ENCODE measurements around the gene TAF13.

TAF13 gene

DNA sequence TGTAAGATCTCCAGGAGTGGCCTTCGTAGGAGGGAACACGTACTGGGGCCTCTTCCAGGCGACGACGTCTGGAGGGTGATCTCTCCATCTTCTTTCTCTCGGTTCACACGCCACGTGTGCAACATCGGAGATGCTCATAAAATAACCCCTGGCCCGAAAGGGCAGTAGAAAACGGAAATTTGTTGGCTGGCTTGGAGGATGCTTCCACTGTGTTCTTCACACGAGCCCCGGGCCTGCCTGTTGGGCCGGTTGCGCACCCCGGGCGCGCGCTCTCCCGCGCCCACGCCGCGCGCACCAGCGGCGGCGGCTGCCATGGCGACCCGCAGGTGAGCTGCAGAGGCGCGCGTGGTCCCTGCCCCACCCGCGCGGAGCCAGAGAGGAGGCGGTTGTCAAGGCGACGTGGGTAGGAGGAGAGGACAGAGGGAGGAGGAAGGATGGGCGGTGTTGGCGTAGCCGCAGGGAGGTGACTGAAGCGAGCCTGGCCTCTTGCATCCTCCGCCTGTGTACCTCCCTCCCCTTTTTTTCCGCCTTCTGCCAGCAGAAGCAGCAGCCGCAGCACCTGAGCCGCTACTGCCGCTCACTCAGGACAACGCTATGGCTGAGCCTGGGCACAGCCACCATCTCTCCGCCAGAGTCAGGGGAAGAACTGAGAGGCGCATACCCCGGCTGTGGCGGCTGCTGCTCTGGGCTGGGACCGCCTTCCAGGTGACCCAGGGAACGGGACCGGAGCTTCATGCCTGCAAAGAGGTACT, 38.0 kb upstream of the TAF13 start, which contains the start of gene ELAPOR1:
ELAPOR1 (plus strand) TSS at position 526 of the 752 bp plus-strand sequence; CDS start at position 595, 69 bp downstream.
- H3K4me3 ChIP-seq (replicated peaks; ENCODE audit: low read depth, low read length), result peak within 1 kb of the TSS; percentile 3; the same call in 1 of the 2 replicates
- TF ChIP-seq, protein P1, sequence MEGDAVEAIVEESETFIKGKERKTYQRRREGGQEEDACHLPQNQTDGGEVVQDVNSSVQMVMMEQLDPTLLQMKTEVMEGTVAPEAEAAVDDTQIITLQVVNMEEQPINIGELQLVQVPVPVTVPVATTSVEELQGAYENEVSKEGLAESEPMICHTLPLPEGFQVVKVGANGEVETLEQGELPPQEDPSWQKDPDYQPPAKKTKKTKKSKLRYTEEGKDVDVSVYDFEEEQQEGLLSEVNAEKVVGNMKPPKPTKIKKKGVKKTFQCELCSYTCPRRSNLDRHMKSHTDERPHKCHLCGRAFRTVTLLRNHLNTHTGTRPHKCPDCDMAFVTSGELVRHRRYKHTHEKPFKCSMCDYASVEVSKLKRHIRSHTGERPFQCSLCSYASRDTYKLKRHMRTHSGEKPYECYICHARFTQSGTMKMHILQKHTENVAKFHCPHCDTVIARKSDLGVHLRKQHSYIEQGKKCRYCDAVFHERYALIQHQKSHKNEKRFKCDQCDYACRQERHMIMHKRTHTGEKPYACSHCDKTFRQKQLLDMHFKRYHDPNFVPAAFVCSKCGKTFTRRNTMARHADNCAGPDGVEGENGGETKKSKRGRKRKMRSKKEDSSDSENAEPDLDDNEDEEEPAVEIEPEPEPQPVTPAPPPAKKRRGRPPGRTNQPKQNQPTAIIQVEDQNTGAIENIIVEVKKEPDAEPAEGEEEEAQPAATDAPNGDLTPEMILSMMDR (IDR thresholded peaks at IDR 0.05; ENCODE audit: low read depth, low read length, missing control alignments), result no peak
- DNase-seq (ENCODE audit: extremely low read depth, low read depth), result no peak

DNA sequence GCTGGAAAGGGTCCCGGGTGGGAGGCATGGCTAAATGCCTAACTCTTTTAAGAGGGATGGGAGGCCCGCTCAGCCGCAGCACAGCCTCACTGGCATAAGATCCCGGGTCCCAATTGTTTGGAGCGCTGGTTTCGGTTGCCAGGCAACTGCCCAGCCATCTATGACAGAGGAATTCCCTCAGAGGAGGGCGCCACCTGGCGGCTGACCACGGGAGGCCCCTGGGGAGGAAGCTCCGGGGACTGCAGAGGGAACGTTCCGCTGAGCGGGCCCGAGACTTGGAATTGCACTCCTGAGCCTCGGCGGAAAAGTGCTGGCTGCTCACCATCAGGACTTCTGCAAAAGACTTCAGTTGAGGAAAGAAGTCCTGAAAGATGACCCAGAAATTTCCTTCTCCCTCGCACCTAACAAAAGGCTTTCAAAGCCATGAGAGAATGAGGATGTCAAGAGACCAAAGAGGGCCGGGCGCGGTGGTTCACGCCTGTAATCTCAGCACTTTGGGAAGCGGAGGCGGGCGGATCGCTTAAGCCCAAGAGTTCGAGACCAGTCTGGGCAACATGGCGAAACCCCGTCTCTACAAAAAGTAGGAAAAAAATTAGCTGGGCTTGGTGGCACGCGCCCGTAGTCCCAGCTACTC, 37.0 kb upstream of the TAF13 start:
- TF ChIP-seq, protein P1 (IDR thresholded peaks at IDR 0.05; ENCODE audit: low read depth, low read length, missing control alignments), result peak; percentile 98
- peak; percentile 68 for DNase-seq (ENCODE audit: extremely low read depth, low read depth)
- no peak overlapping the region for H3K4me3 ChIP-seq (replicated peaks; ENCODE audit: low read depth, low read length)

DNA sequence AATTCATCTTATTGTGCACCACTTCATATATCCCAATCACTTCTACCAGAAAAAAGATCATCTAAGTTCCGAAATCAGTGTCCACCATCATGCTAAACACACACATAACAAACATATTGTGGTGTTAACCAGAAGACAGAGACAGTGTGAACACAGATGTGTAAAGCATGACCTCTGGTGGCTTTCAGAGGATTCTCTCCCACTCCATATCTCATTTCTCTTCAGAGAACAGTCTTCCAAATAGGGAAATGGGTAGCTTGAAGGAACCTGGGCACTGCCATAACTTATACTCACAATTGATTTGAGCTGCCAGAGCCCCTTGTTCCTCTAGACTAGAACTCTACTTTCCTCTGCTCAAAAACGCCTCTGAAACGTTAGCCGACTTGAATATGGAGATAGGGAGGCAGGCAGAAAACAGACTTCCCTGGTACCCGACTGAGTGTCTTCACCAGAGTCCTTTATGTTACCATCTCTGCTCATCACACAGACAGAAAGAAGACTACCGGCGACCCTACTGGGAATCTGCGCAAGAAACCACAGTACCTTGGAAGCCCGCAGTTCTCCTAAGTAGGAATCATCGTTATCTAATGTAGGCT, 36.4 kb upstream of the TAF13 start:
- TF ChIP-seq, protein P1 (IDR thresholded peaks at IDR 0.05; ENCODE audit: low read depth, low read length, missing control alignments), result no peak
- no peak for DNase-seq (ENCODE audit: extremely low read depth, low read depth)
- no peak overlapping the region for H3K4me3 ChIP-seq (replicated peaks; ENCODE audit: low read depth, low read length)

DNA sequence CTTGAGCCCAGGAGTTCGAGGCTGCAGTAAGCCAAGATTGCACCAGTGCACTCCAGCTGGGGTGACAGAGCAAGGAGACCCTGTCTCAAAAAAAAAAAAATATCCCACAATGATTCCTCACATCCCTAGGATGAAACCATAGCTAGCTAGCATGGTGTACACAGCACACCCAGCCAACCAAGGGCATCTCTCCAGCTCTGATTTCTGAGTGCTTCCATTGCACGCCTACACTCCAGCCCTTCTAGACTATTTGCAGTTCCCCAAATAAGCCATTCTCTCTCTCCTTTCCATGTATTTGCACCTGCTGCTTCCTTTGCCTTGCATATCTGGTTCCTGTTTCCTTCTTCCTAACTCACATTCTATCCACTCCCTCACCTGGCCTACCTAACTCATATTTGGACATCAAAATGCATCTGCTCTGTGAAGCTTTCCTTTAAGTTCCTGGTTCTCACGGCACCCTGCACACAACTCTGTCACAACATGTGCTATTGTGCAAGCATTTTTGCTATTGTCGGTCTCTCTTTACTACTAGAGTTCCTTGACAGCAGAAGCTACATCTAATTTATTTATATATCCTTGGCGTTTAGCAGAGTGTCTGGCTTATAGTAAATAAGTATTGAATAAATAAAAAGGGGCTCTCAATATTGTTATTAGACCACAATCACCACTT, 35.7 kb upstream of the TAF13 start:
- DNase-seq (ENCODE audit: extremely low read depth, low read depth), result no peak
- H3K4me3 ChIP-seq (replicated peaks; ENCODE audit: low read depth, low read length), result no peak overlapping the region
- TF ChIP-seq, protein P1 (IDR thresholded peaks at IDR 0.05; ENCODE audit: low read depth, low read length, missing control alignments), result no peak

DNA sequence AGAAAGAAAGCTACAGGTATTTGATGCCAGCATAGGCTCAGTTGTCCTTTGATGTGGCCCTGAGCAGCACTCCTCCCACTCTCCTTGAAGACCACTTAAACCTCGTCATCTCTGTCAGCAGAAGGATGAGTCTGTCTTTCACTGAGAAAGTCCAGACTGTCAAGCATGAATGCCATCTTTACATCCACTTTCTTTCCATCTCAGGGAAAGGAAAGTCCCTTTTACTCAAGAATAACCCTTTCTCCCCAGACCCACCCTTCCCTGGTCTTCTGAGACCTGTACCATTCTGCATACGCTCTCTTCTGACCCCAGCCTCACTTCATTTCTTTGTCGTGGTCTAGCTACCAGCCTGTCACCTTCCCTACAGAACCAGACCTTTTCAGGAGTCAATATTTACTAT, 34.1 kb upstream of the TAF13 start:
- DNase-seq (ENCODE audit: extremely low read depth, low read depth), result no peak
- TF ChIP-seq, protein P1 (IDR thresholded peaks at IDR 0.05; ENCODE audit: low read depth, low read length, missing control alignments), result no peak

DNA sequence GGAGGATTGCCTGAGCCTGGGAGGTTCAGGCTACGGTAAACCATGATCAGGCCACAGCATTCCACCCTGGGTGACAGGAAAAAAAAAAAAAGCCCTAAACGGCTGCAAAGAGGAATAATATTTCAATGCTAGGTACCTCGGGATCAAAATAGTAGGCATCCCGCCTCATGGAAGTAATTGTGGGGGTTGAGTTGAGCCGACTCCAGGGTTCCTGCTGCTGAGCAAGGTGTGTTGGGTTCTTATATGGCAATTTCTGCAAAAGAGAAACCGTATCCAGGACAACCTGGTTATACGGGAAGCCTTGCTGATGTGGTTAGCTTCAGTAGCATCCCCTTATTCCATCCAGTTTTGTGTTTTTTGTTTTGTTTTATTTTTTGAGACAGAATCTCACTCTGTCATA, 32.0 kb upstream of the TAF13 start:
- no peak for DNase-seq (ENCODE audit: extremely low read depth, low read depth)
- H3K4me3 ChIP-seq (replicated peaks; ENCODE audit: low read depth, low read length), result no peak overlapping the region
- TF ChIP-seq, protein P1 (IDR thresholded peaks at IDR 0.05; ENCODE audit: low read depth, low read length, missing control alignments), result no peak

More for the DNA sequence above, 34.1 kb upstream of the TAF13 start:
- no peak overlapping the region for H3K4me3 ChIP-seq (replicated peaks; ENCODE audit: low read depth, low read length)

Measured in HFF-Myc (cell line).